ENCODE results near the gene TSKU.

The TSKU gene

GRCh38 chr11:76782531-76783293 is 444 bp upstream of the TSKU start:
- Histone ChIP-seq H3K27me3 (no peaks in the 10 kb centered on the region), H3K9me3 (replicated peaks in 1 of 11) (peaks cover 2 to 10% (median 5%) of the 10 kb centered on the region in 11 experiments; a peak in 20 of 22 replicates), H3K27ac (peak overlapping the region; percentile 74 to 96 (median 93)), H3K36me3 (peaks cover 0 to 5% (median 0%) of the 10 kb centered on the region in 11 experiments; a peak in 1 of 22 replicates), H3K9ac (peak overlapping the region; percentile 86 to 97 (median 93)), H4K20me1 (peaks cover 15 to 39% (median 38%) of the 10 kb centered on the region in 11 experiments; a peak in 21 of 22 replicates), H3K4me2 (peak overlapping the region; percentile 93 to 100 (median 99)), H3K4me1 (peaks cover 26 to 62% (median 52%) of the 10 kb centered on the region in 10 experiments), H3K4me3 (peak overlapping the region; percentile 78 to 93 (median 86))
- TF ChIP-seq Cebpa-rat (IDR thresholded peaks at IDR 0.05), result no peak

DNA sequence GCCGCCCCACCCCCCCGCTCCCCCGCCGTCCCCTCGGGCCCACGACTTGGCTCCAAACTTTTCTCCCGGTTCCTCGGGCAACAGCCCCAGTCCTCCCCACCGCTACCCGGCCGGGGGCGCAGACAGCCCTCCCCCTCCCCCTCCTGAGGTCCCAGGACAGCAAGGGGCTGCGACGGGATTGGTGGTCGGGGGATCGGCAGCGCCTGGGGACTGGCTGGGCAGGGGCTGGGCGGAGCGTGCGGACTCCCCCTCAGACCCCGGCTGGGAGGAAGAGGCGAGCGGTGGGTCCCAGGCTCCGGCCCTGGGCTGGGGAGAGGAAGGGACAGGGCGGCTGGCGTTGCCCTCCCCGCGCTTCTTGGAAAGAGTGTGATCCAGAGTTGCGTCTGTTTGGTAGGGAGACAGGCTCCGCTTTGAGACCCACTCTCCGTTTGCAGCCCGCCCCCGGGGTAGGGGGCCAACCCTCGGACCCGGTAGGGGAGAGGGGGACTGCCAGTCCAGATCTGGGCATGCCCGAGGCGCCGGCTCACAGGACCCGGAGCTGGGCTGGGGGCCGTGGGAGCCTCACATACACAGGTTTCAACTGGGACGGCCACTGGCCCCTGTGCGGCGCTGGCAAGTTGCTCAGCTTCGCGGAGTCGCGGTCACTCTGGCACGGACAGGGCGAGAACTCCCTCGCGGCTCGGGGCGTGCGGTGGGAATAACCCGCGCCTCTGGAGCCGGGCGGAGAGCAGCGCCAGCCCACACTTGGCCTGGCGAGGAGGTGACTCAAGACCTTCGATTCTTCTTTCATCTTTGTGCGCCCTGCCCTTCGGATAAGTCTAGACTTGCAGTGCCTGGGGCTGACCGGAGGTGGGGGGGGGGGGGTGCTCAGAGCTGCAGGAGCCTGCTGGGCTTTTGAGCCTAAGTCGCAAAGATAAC is 999 bp downstream of the TSKU start:
- peak overlapping the region; percentile 78 to 93 (median 86) for H3K4me3 ChIP-seq
- H3K4me2 ChIP-seq, result peak overlapping the region; percentile 93 to 100 (median 99)
- peaks cover 26 to 73% (median 66%) of the 10 kb centered on the region in 10 experiments for H3K4me1 ChIP-seq
- TF ChIP-seq Cebpa-rat (IDR thresholded peaks at IDR 0.05), result no peak
- peak overlapping the region; percentile 86 to 97 (median 93) for H3K9ac ChIP-seq
- H3K27me3 ChIP-seq, result no peaks in the 10 kb centered on the region
- peaks cover 0 to 6% (median 0%) of the 10 kb centered on the region in 11 experiments; a peak in 2 of 22 replicates for H3K36me3 ChIP-seq
- no peaks in the 10 kb centered on the region for H3K9me3 ChIP-seq (replicated peaks in 1 of 11)
- H3K27ac ChIP-seq, result peak overlapping the region in 10 of 11 experiments; percentile 81 to 96 (median 93); a peak in 20 of 22 replicates
- peaks cover 15 to 53% (median 52%) of the 10 kb centered on the region in 11 experiments; a peak in 21 of 22 replicates for H4K20me1 ChIP-seq

GRCh38 chr11:76785513-76785912 is 2.4 kb downstream of the TSKU start:
- peaks cover 0 to 6% (median 0%) of the 10 kb centered on the region in 11 experiments; a peak in 2 of 22 replicates for H3K36me3 ChIP-seq
- H3K4me1 ChIP-seq, result peaks cover 26 to 85% (median 78%) of the 10 kb centered on the region in 10 experiments
- no peaks in the 10 kb centered on the region for H3K27me3 ChIP-seq
- peaks cover 15 to 67% (median 64%) of the 10 kb centered on the region in 11 experiments; a peak in 21 of 22 replicates for H4K20me1 ChIP-seq
- no peak overlapping the region for H3K4me3 ChIP-seq
- H3K27ac ChIP-seq, result no peak overlapping the region
- H3K9ac ChIP-seq, result peak overlapping the region in 3 of 11 experiments; percentile 8 to 96 (median 94); a peak in 1 of 22 replicates
- TF ChIP-seq Cebpa-rat (IDR thresholded peaks at IDR 0.05), result no peak
- 0 out of 22 replicates have a peak, but pooled peaks cover 0 to 2% (median 0%) of the 10 kb centered on the region in 11 experiments for H3K9me3 ChIP-seq (replicated peaks in 1 of 11)
- H3K4me2 ChIP-seq, result peak overlapping the region in 10 of 11 experiments; percentile 95 to 100 (median 99); a peak in 20 of 22 replicates

- Histone ChIP-seq H3K9ac (no peak overlapping the region), H3K4me1 (peaks cover 23 to 85% (median 78%) of the 10 kb centered on the region in 10 experiments), H3K36me3 (peaks cover 0 to 6% (median 0%) of the 10 kb centered on the region in 11 experiments; a peak in 2 of 22 replicates), H3K4me2 (peak overlapping the region in 8 of 11 experiments; percentile 2 to 99 (median 98); a peak in 8 of 22 replicates), H3K9me3 (replicated peaks in 1 of 11) (peaks cover 0 to 4% (median under 1%) of the 10 kb centered on the region in 11 experiments; a peak in 5 of 22 replicates), H3K4me3 (no peak overlapping the region), H4K20me1 (peaks cover 15 to 70% (median 66%) of the 10 kb centered on the region in 11 experiments; a peak in 21 of 22 replicates), H3K27ac (no peak overlapping the region), H3K27me3 (no peaks in the 10 kb centered on the region)
- no peak for TF ChIP-seq Cebpa-rat (IDR thresholded peaks at IDR 0.05)
Measured at GRCh38 chr11:76786016-76786415, 2.9 kb downstream of the TSKU start.

GRCh38 chr11:76786441-76787014 is 3.4 kb downstream of the TSKU start:
- no peak overlapping the region for H3K9ac ChIP-seq
- H3K4me1 ChIP-seq, result peaks cover 19 to 85% (median 78%) of the 10 kb centered on the region in 10 experiments
- no peak overlapping the region for H3K27ac ChIP-seq
- no peak overlapping the region for H3K4me3 ChIP-seq
- H3K9me3 ChIP-seq (replicated peaks in 1 of 11), result peaks cover 0 to 9% (median 5%) of the 10 kb centered on the region in 11 experiments; a peak in 12 of 22 replicates
- H3K4me2 ChIP-seq, result peak overlapping the region in 8 of 11 experiments; percentile 2 to 99 (median 65); a peak in 11 of 22 replicates
- H3K27me3 ChIP-seq, result no peaks in the 10 kb centered on the region
- H4K20me1 ChIP-seq, result peaks cover 15 to 75% (median 70%) of the 10 kb centered on the region in 11 experiments; a peak in 21 of 22 replicates
- peaks cover 0 to 8% (median 1%) of the 10 kb centered on the region in 11 experiments; a peak in 6 of 22 replicates for H3K36me3 ChIP-seq
- TF ChIP-seq Cebpa-rat (IDR thresholded peaks at IDR 0.05), result no peak

DNA sequence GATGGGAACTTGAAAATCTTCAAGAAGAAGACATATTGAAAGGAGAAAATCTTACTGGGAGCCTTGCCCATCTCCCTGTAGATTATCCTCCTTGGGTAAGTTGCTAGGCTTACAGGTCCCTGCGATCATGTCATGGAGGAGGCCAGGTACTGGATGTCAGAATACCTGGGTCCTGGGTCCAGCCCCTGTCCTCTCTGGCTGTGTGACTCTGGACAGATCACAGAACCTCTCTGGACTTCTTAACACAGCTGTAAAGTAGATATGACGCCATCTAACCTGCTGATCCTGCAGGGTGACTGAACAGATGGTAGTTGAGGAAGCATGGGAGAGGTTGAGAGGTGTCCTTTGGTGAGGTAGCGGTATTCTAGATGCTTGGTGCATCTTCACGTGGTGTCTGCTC is 4.1 kb downstream of the TSKU start:
- H3K9me3 ChIP-seq (replicated peaks in 1 of 11), result peaks cover 0 to 17% (median 13%) of the 10 kb centered on the region in 11 experiments; a peak in 17 of 22 replicates
- H4K20me1 ChIP-seq, result peaks cover 15 to 82% (median 75%) of the 10 kb centered on the region in 11 experiments; a peak in 21 of 22 replicates
- TF ChIP-seq Cebpa-rat (IDR thresholded peaks at IDR 0.05), result no peak
- H3K9ac ChIP-seq, result no peak overlapping the region
- peak overlapping the region in 8 of 11 experiments; percentile 8 to 99 (median 29); a peak in 9 of 22 replicates for H3K4me2 ChIP-seq
- no peak overlapping the region for H3K27ac ChIP-seq
- peaks cover 16 to 85% (median 76%) of the 10 kb centered on the region in 10 experiments for H3K4me1 ChIP-seq
- H3K4me3 ChIP-seq, result no peak overlapping the region
- peaks cover 0 to 14% (median 6%) of the 10 kb centered on the region in 11 experiments; a peak in 11 of 22 replicates for H3K36me3 ChIP-seq
- no peaks in the 10 kb centered on the region for H3K27me3 ChIP-seq

DNA sequence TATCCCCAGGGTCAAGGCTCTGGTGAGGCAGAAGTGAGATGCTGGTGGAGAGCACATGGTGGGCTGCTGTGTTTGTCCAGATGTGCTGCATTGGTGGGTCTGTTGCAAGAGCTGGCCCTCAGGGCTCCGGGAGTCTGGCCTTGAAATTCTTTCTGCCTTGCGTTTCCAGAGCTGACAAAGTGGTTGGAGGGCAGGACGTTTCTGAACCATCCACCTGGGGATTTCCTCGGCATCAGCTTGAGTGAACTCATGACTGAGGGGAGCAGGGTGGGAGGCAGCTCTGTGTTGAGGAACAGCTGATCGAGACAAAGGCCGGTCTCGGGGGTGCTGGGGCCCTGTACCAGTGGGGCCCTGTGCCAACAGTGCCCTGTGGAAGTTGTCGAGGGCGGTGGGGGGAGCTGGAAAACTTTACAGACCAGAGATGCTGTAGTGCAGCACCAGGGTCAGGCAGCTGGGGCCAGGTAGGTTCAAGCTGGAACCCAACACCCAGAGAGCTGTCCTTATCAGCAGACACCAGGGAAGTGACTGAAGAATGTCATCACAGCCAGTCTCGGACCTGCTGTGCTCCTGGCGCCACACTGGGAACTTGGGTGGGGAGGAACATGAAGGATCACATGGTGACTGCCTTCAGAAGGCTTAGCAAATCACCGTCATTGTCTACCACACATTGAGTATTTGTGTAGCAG is 4.9 kb downstream of the TSKU start:
- Histone ChIP-seq H3K36me3 (peaks cover 0 to 21% (median 9%) of the 10 kb centered on the region in 11 experiments; a peak in 11 of 22 replicates), H3K4me1 (peaks cover 15 to 90% (median 79%) of the 10 kb centered on the region in 10 experiments; a peak in 18 of 20 replicates), H3K27ac (peak overlapping the region in 1 of 11 experiments; percentile 10; a peak in 1 of 22 replicates), H3K4me2 (peak overlapping the region in 8 of 11 experiments; percentile 8 to 99 (median 29); a peak in 10 of 22 replicates), H3K9me3 (replicated peaks in 1 of 11) (peaks cover 0 to 23% (median 19%) of the 10 kb centered on the region in 11 experiments; a peak in 18 of 22 replicates), H3K4me3 (no peak overlapping the region), H3K27me3 (no peaks in the 10 kb centered on the region), H4K20me1 (peaks cover 15 to 89% (median 80%) of the 10 kb centered on the region in 11 experiments; a peak in 21 of 22 replicates), H3K9ac (peak overlapping the region in 1 of 11 experiments; percentile 18; a peak in 1 of 22 replicates)
- no peak for TF ChIP-seq Cebpa-rat (IDR thresholded peaks at IDR 0.05)

Measured in BLaER1 treated with 17β-estradiol and CSF1 and Interleukin-3, amounts not matched to agents 10 nM and 100 nM (cell line).